IMR-90 (cell line): ENCODE measurements around the gene SSBP3. TPM values are rescaled to one million over a fixed set of nuclear protein-coding genes. Genes with fewer than 3 reads are reported as not detected.

ENCODE experiments used
- ATAC-seq: fragments of 200-7000 bp; cut with Tn5 transposase; 2 replicates; pipeline ENCODE4 v1.9.1; 2020; ENCODE audit warnings: low read depth, mild to moderate bottlenecking, moderate library complexity
- BruUV-seq: library from RNA; stranded (reverse); fragments of 400-500 nt; replicated peaks from 2 replicates; lab custom pipeline; 2021; lab: Mats Ljungman, UMichigan
- CTCF ChIA-PET: fragments of 300-600 bp; formaldehyde crosslinking; extraction: SDS; loops from one replicate; lab custom pipeline; 2021; ENCODE audit warnings: antibody characterized with exemption; lab: Yijun Ruan, JAX
- POLR2A ChIA-PET: fragments of 300-600 bp; sonication (Branson Sonifier 250); formaldehyde crosslinking; loops from one replicate; lab custom pipeline; 2022; ENCODE audit warnings: antibody characterized with exemption; ENCODE audit not compliant: unreplicated experiment; lab: Charles Lee
- DNase-seq: peaks from one replicate; pipeline ENCODE4 v3.0.0; 2013
- H2AFZ ChIP-seq: replicated peaks from 2 replicates; pipeline ENCODE3; 2013; ENCODE audit warnings: low read length, mild to moderate bottlenecking; ENCODE audit not compliant: poor library complexity
- H2AK5ac ChIP-seq: 2 replicates; pipeline ENCODE4 v1.6.1; 2013; ENCODE audit warnings: low read depth, low read length, inconsistent platforms
- H2AK9ac ChIP-seq: replicated peaks from 2 replicates; pipeline ENCODE3; 2013; ENCODE audit warnings: mild to moderate bottlenecking, low read depth, low read length, moderate library complexity; ENCODE audit not compliant: poor library complexity
- H2BK120ac ChIP-seq: 2 replicates; pipeline ENCODE4 v1.6.1; 2013; ENCODE audit warnings: low read depth, low read length, inconsistent platforms
- H2BK15ac ChIP-seq: 3 replicates; pipeline ENCODE4 v1.6.1; 2013; ENCODE audit warnings: low read depth, low read length, inconsistent platforms
- H2BK20ac ChIP-seq: 2 replicates; pipeline ENCODE4 v1.6.1; 2013; ENCODE audit warnings: low read depth, mild to moderate bottlenecking, inconsistent platforms, low read length, moderate library complexity
- H2BK5ac ChIP-seq: 2 replicates; pipeline ENCODE4 v1.6.1; 2013; ENCODE audit warnings: mild to moderate bottlenecking, low read depth, low read length, inconsistent platforms; ENCODE audit not compliant: poor library complexity, severe bottlenecking
- H3K14ac ChIP-seq: replicated peaks from 2 replicates; pipeline ENCODE4 v1.6.1; 2013; ENCODE audit warnings: low read depth, low read length, inconsistent platforms
- H3K18ac ChIP-seq: 2 replicates; pipeline ENCODE4 v1.6.1; 2013; ENCODE audit warnings: low read depth, low read length, control low read depth
- H3K23ac ChIP-seq: 2 replicates; pipeline ENCODE4 v1.6.1; 2013; ENCODE audit warnings: low read depth, low read length, inconsistent platforms
- H3K27ac ChIP-seq: 2 replicates; pipeline ENCODE4 v1.5.1; 2013; ENCODE audit warnings: mild to moderate bottlenecking, control low read depth, low read length; ENCODE audit not compliant: insufficient read depth
- H3K27me3 ChIP-seq: 2 replicates; pipeline ENCODE4 v1.6.1; 2013; ENCODE audit warnings: low read length; ENCODE audit not compliant: control insufficient read depth, insufficient read depth
- H3K36me3 ChIP-seq: 2 replicates; pipeline ENCODE4 v1.6.1; 2013; ENCODE audit warnings: low read length, mixed read lengths; ENCODE audit not compliant: control insufficient read depth, insufficient read depth
- H3K4ac ChIP-seq: 2 replicates; pipeline ENCODE4 v1.6.1; 2013; ENCODE audit warnings: low read depth, low read length, inconsistent platforms
- H3K4me1 ChIP-seq: 2 replicates; pipeline ENCODE4 v1.6.1; 2013; ENCODE audit warnings: low read length, mixed read lengths; ENCODE audit not compliant: control insufficient read depth, insufficient read depth
- H3K4me2 ChIP-seq: 2 replicates; pipeline ENCODE4 v1.6.1; 2013; ENCODE audit warnings: low read depth, mild to moderate bottlenecking, control low read depth, low read length, moderate library complexity
- H3K4me3 ChIP-seq: 2 replicates; pipeline ENCODE4 v1.5.1; 2013; ENCODE audit warnings: low read depth, mild to moderate bottlenecking, control low read depth, low read length, moderate library complexity; ENCODE audit not compliant: insufficient read depth
- H3K56ac ChIP-seq: 2 replicates; pipeline ENCODE4 v1.6.1; 2013; ENCODE audit warnings: low read length, inconsistent platforms; ENCODE audit not compliant: insufficient read depth; ENCODE audit errors: extremely low read depth
- H3K79me1 ChIP-seq, 2 experiments: 2 replicates each; pipeline ENCODE4 v1.6.1; 2013; ENCODE audit warnings: low read length in 2 of 2, inconsistent platforms in 1 of 2, low read depth in 1 of 2
- H3K9ac ChIP-seq: 2 replicates; pipeline ENCODE4 v1.6.1; 2013; ENCODE audit warnings: low read depth, low read length, control low read depth
- H3K9me1 ChIP-seq: 2 replicates; pipeline ENCODE4 v1.6.1; 2013; ENCODE audit warnings: low read length, inconsistent platforms; ENCODE audit not compliant: insufficient read depth
- H3K9me3 ChIP-seq: 2 replicates; pipeline ENCODE4 v1.6.1; 2013; ENCODE audit warnings: low read length; ENCODE audit not compliant: control insufficient read depth, insufficient read depth
- H4K20me1 ChIP-seq: 2 replicates; pipeline ENCODE4 v1.6.1; 2013; ENCODE audit warnings: low read length, inconsistent platforms; ENCODE audit not compliant: insufficient read depth
- H4K5ac ChIP-seq: 2 replicates; pipeline ENCODE4 v1.6.1; 2013; ENCODE audit warnings: mild to moderate bottlenecking, low read depth, low read length, control low read depth
- H4K8ac ChIP-seq, 2 experiments: 2 replicates each; pipeline ENCODE4 v1.6.1; 2013; ENCODE audit warnings: low read depth in 2 of 2, low read length in 2 of 2, control low read depth in 1 of 2, inconsistent platforms in 1 of 2
- H4K91ac ChIP-seq: 2 replicates; pipeline ENCODE4 v1.6.1; 2013; ENCODE audit warnings: low read depth, low read length, inconsistent platforms; ENCODE audit not compliant: insufficient read depth
- FOS ChIP-seq: fragments of 150-350 bp; IDR thresholded peaks from 2 replicates; pipeline ENCODE4 v1.6.1; 2016; ENCODE audit warnings: low read depth, low read length
- USF2 ChIP-seq: fragments of 150-350 bp; IDR thresholded peaks from 2 replicates; pipeline ENCODE4 v1.6.1; 2017; ENCODE audit warnings: mild to moderate bottlenecking, antibody characterized with exemption, low read length, low read depth
- WGBS, 2 experiments: methylation state at CpG; one replicate each; pipeline versions ENCODE4 v1.1.5 to v1.1.7; 2013; ENCODE audit warnings: missing lambda C conversion rate in 2 of 2; ENCODE audit not compliant: insufficient read length in 1 of 2; ENCODE audit errors: extremely low coverage in 2 of 2; 5-methylcytosine and 5-hydroxymethylcytosine counted together
- dilution Hi-C: fragments of 300-500 bp; cut with HindIII; formaldehyde crosslinking; loops from one replicate; pipeline ENCODE4 v1.14.3; 2018; ENCODE audit warnings: low sequenced_read_pairs; ENCODE audit not compliant: unreplicated experiment
- in situ Hi-C: fragments of 300-500 bp; cut with MboI; formaldehyde crosslinking; loops from 3 replicates; pipeline ENCODE4 v1.14.3; 2019; ENCODE audit warnings: low sequenced_read_pairs, inconsistent platforms, mixed read lengths
- intact Hi-C: fragments of 100-400 bp; cut with micrococcal nuclease; formaldehyde crosslinking; loops from 2 replicates; pipeline ENCODE4 v1.10.0; 2022
- polyA plus RNA-seq, 3 experiments: library from polyadenylated mRNA; depleted of rRNA; stranded (reverse); fragments of >200 nt; gene quantifications; 2 replicates each; pipeline ENCODE4 v1.2.3, GENCODE V29; 2012; ENCODE audit warnings: low replicate concordance in 1 of 3
- total RNA-seq: library from RNA; depleted of rRNA; stranded (reverse); fragments of >200 nt; gene quantifications from 2 replicates; pipeline ENCODE4 v1.2.3, GENCODE V29; 2012

SSBP3 gene
- total and polyA plus RNA-seq, 2 of the 4 experiments (the other 2 are of a cell fraction) = 10.9 to 39.6 TPM

GRCh38 chr1:54289712-54290233 is 116.4 kb downstream of the SSBP3 start:
- Histone ChIP-seq H2BK120ac (no peak overlapping the region), H3K36me3 (no peaks in the 10 kb centered on the region), H2AK9ac (no peak overlapping the region), H2BK15ac (no peak overlapping the region), H3K27ac (no peak overlapping the region), H3K4ac (no peak overlapping the region; the same call in 1 of the 2 replicates), H3K56ac (no peak overlapping the region), H3K4me1 (peaks cover 32% of the 10 kb centered on the region), H3K4me2 (no peak overlapping the region), H2AFZ (no peak overlapping the region), H4K8ac (no peak overlapping the region), H2AK5ac (no peak overlapping the region), H4K20me1 (peaks cover 60% of the 10 kb centered on the region), H3K9me1 (peaks cover 38% of the 10 kb centered on the region), H2BK20ac (no peak overlapping the region), H3K18ac (no peak overlapping the region), H3K27me3 (no peaks in the 10 kb centered on the region), H3K79me1 (peaks cover 30 to 81% of the 10 kb centered on the region in 2 experiments), H3K14ac (no peak overlapping the region), H4K91ac (no peak overlapping the region; the same call in 1 of the 2 replicates), H3K9me3 (no peaks in the 10 kb centered on the region), H4K5ac (no peak overlapping the region), H3K9ac (no peak overlapping the region), H3K4me3 (no peak overlapping the region), H2BK5ac (no peak overlapping the region), H3K23ac (no peak overlapping the region)
- in situ Hi-C loops = no loop called here
- BruUV-seq = no TSS peak
- intact Hi-C loops = no loop called here
- TF ChIP-seq USF2 = 0 out of 2 replicates have a peak, but pooled peaks have one; percentile 14
- no peak for TF ChIP-seq FOS
- no peak for ATAC-seq
- dilution Hi-C loops = no loop called here
- no peak for DNase-seq
- ChIA-PET POLR2A (no interaction called here), CTCF (no interaction called here)
- no CpG with 5 or more reads among the region's 6 CpGs for WGBS, 2 experiments
